ENCODE results near the gene HIVEP3.
A peak's percentile ranks its signal among the peaks of the same experiment; 100 is the strongest.

HIVEP3 gene

GRCh38 chr1:41523949-41524675 lies 394.6 kb downstream of the HIVEP3 start:
- no peak for DNase-seq

- DNase-seq = no peak
Measured at GRCh38 chr1:41523071-41523470, 395.7 kb downstream of the HIVEP3 start.

GRCh38 chr1:41521766-41522165 lies 397.0 kb downstream of the HIVEP3 start:
- no peak for DNase-seq

DNA sequence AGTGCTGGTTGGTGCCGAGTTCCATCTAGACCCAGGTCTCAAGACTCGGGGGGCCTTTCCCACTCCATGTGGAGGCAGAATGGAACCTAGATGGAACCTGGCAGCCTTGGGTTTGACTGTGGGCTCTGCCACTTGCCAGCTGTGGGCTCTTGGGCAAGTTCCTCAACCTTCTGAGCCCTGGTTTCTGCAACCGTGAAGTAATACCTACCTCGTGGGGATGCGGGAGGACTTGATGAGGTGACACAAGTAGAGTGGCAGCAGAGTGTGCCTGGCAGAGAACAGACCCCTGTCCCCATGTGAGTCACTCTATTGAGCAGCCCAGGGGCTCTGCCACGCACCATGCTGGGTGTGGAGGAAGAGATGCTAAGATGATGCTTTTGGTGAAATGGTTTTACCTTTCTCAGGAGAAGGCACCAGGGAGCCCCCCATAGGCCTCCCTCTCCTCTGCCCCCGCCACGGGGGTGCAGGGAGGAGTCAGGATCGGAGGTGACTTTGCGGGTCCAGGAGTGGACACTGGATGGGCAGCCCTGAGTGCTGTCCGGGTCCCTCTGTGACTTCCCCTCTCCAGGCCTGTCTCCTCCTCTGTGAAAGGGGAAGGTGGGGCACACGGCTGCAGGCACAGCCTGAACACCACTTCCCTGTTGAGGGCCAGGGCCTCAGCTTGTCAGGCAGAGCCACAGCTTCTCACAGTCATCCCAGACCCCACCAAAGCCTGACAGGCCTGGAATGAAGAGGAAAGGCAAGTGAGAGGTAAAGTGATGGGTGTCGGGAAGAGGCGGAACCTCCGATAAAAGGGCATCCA lies 397.6 kb downstream of the HIVEP3 start:
- no peak for DNase-seq

GRCh38 chr1:41519667-41520066 lies 399.1 kb downstream of the HIVEP3 start:
- DNase-seq = no peak

GRCh38 chr1:41518471-41518870 lies 400.3 kb downstream of the HIVEP3 start:
- DNase-seq = no peak

DNA sequence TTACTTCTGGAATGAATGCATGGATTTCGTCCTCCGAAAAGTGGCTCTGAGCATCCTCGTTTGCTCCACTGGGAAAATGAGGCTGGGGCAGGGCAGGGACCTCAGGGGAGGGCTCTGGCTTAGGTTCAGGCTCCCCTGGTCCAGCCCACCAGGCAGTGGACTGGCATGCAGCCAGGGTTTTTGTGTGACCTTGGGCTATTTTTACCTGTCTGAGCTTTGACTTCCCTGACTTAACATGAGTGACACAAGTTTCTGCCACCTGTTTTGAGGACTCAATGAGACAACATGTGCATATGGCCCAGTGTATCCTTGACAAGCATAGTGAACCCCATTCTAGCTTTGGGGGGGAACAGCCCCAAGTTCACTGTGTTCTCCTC lies 401.7 kb downstream of the HIVEP3 start:
- DNase-seq = no peak

- peak; percentile 90 for DNase-seq
Measured at GRCh38 chr1:41516168-41517061, 402.3 kb downstream of the HIVEP3 start.

GRCh38 chr1:41515778-41516167 lies 402.9 kb downstream of the HIVEP3 start:
- no peak for DNase-seq

DNA sequence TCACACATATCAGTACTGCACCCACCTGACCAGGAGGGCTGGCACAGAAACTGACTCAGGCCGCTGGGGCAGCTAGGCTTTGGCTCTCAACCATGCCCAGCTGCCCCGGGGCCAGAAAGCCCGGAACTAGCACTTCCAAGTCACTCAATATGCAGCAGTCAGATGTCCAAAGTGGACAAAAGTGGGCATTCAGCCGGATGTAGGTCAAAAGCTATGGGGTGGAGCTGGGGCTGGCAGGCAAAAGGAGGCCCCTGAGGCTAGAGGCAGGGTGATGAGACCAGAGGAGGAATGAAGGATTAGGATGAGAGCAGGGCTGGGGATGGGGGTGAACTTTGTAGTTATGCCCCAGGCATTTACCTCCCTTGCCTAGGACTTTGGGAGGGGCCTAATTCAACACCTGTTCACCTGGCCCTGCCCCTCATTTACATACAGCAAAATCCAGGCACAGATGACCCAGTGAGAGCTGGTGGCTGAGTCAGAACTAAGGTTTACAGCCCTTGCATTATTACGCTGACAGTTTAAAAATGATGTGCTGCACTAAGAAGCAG lies 403.5 kb downstream of the HIVEP3 start:
- DNase-seq = peak; percentile 37

DNA sequence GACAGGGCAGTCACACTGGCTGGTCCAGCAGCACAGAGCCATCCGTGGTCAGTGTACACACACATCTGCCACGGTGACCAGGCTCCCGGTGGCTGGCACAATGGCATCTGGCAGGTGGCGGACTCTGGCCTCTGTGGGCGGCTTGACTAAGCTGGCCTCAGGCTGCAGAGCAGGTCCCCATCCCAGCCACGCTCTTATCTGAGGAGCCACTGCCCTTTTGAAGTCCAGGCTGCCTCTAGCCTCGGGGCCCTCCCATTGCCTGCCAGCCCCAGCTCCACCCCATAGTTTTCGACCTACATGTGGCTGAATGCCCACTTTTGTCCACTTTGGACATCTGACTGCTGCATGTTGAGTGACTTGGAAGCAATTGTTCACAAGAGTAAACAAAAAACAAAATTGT lies 404.3 kb downstream of the HIVEP3 start:
- no peak for DNase-seq

DNA sequence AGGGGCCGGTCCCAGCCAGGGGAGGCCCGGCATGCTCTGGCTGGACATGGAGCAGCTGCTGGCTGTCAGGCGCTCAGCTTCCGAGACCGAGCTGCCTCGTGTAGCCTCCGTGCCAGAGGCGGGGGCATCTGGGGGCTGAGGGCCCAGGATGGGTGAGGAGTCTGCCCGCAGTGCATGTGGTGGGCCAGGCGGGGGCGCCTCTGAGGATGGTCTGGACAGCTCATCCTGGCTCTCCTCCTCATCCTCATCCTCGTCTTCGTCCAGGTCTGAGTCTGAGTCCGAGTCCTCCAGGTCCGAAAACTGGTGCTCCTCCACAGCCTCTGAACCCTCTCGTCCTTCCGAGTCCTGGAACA lies 405.4 kb downstream of the HIVEP3 start:
- no peak for DNase-seq

GRCh38 chr1:41512701-41513382 lies 405.9 kb downstream of the HIVEP3 start:
- DNase-seq = no peak

- no peak for DNase-seq
Measured at GRCh38 chr1:41511239-41511540, 407.5 kb downstream of the HIVEP3 start.

DNA sequence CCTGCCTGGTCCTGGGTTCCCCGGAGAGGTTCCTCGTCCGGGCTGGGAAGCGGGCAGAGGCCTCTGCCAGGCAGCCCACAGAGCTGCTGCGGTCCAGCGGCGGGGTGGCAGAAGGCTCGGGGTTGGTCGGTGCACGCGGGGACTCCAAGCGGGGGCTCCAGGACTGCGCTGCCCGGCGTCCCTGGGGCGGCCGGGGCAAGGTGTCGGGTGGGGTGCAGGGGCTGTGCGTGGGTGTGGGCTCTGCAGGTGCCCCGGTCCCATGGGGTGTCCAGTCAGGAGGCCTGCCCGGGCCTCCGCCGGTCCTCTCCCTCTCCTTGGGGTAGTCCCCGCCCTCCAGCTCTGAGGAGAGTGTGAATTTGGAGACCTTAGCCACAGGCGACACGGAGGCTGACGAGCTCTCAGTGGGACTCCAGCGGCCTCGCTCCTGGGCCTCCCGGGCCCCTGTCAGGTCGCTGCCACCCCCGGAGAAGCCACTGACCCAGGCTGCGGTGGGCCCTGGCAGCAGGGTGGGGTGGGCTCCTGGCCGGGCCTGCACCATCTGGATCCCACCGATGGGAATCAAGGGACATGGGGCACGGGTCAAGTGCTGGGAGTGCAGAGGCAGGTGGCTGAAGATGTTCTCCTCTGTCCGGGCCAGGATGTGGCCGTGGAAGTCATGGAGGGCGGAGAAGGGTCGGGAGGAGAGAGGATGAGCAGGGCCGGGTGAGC lies 408.0 kb downstream of the HIVEP3 start:
- no peak for DNase-seq

- DNase-seq = no peak
Measured at GRCh38 chr1:41509270-41509671, 409.5 kb downstream of the HIVEP3 start.

GRCh38 chr1:41508290-41508689 lies 410.4 kb downstream of the HIVEP3 start:
- no peak for DNase-seq

DNA sequence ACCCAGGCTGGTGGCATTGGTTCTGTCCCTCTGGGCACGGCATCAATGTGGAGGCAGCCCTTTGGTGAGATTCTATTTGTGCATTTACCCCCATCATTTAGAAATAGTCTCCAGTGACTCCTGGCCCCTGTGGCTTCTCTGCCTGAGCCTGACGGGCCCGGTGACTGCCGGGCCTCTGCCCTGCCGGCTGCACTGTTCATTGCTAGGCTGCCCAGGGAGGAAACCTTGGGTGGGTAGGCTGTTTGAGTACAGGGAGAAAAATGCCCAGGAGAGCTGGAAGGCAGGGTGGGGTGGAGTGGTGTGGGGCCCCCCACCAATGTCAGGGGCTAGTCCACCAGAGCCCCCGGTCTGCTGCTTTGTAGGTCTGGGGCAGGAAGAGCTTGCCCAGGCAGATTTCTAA lies 410.9 kb downstream of the HIVEP3 start:
- no peak for DNase-seq

DNA sequence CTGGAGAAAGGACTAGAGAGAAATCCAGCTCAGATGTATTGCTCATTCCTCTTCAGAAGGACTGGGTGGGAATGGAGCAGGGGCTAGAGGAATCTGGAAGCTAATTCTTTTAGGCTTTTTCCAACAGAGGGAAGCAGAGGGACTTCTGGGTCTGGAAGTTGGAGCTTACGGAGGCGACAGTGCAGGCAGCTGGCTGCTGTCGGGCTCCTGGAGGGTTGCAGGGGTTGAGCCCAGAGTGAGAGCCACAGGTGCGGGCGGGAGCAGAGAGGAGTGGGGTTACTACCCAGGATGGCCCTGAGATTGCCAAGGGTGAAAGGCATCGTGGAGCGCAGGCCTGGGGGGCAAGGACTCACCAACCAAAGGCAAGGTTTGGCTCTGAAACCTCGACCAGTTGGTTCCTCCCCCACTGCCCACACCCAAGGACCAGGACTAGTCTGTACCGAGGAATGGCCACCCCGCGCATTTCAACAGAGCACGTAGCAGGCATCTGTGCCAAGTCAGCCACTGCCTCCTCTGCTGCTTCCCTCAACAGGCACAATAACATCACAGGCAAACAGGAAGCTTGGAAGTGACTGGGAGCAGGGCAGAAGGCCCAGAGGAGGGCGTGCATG lies 411.5 kb downstream of the HIVEP3 start:
- DNase-seq = no peak

DNA sequence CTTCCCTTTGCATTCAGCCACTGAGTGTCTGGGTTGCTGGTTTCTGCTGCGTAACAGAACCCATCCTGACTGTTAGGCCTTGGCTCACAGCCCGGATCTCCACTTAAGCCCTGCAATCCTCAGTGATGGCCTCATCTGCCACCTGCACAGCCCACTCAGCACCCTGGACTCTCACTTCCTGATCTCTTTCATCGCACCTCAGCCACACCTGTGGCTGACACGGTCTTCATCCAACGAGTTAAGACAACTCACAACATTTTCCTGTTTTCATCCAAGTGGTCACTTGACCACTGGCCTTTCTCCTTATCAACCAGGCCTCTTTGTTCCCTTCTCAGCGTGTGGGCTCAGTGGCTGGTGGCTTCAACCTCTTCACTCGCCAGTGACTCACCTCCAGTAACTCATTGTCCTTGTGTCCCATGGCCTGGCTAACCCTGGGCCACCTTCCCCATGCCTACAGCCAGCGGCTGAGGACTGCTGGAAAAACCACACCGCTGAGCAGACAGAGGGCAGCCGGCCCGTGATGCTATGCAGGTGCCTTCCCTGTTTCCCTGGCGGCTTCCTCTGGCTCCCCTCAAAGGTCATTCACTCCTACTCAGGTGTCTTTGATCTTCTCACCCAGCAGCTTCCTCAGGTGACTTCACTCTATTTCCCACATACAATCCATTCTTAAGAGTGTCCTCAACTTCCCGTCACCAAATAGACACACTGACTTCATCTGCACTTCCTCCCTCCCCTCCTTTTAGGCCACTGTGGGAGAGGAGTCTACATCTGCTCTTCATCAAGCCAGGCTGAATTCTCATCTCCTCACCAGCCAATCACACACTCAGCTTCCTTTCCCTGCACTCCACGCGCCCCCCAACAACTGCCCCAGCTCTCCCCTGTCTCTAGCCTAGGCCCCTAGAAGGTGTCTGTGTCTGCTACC lies 414.3 kb downstream of the HIVEP3 start:
- DNase-seq = peak; percentile 98

Measured in DMS53 (cell line).